Measurements from ENCODE around the gene BAHCC1. TPM values are rescaled to one million over a fixed set of nuclear protein-coding genes. Genes with fewer than 3 reads are reported as not detected.
A peak's percentile ranks its signal among the peaks of the same experiment; 100 is the strongest.

Gene BAHCC1
- total RNA-seq, 2 donors from 2014 or later = 5.8 to 12.7 TPM

DNA sequence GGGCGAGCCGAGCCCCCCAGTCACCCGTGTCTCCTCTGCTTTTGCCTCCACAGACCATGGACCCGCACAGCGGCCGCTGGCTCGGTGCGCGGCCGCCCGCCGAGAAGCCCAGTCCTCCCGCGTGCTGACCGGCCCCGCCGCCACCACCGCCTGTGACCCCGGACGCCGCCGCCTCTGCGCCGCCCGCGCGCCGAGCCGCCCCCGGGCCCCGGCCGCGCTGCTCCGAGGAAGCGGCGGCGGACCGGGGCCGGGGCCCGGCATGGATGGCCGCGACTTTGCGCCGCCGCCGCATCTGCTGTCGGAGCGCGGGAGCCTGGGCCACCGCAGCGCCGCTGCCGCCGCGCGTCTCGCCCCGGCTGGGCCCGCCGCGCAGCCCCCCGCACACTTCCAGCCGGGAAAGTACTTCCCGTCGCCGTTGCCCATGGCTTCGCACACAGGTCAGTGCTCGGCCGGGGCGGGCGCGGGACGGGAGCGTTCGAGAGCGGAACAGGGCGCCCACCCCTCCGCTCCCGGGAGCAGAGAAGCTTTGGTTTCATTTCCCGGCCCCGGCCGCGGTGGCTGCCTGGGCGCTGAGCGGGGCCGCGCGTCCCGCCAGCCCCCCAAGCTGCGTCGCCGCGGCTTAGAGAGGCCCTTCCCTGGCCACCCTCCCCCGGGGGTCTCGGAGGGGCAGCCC, 4.4 kb downstream of the BAHCC1 start:
- Histone ChIP-seq H3K36me3 (no peaks in the 10 kb centered on the region), H3K27me3 (no peaks in the 10 kb centered on the region), H3K9me3 (no peaks in the 10 kb centered on the region), H3K4me1 (peaks cover under 1 to 55% of the 10 kb centered on the region in 2 donors), H3K4me3 (peak overlapping the region; percentile 54 to 77), H3K27ac (peak overlapping the region; percentile 95 to 98)
- no peak for DNase-seq (ENCODE audit: low spot score)
- TF ChIP-seq, protein P1, sequence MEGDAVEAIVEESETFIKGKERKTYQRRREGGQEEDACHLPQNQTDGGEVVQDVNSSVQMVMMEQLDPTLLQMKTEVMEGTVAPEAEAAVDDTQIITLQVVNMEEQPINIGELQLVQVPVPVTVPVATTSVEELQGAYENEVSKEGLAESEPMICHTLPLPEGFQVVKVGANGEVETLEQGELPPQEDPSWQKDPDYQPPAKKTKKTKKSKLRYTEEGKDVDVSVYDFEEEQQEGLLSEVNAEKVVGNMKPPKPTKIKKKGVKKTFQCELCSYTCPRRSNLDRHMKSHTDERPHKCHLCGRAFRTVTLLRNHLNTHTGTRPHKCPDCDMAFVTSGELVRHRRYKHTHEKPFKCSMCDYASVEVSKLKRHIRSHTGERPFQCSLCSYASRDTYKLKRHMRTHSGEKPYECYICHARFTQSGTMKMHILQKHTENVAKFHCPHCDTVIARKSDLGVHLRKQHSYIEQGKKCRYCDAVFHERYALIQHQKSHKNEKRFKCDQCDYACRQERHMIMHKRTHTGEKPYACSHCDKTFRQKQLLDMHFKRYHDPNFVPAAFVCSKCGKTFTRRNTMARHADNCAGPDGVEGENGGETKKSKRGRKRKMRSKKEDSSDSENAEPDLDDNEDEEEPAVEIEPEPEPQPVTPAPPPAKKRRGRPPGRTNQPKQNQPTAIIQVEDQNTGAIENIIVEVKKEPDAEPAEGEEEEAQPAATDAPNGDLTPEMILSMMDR (IDR thresholded peaks at IDR 0.05) = no peak

DNA sequence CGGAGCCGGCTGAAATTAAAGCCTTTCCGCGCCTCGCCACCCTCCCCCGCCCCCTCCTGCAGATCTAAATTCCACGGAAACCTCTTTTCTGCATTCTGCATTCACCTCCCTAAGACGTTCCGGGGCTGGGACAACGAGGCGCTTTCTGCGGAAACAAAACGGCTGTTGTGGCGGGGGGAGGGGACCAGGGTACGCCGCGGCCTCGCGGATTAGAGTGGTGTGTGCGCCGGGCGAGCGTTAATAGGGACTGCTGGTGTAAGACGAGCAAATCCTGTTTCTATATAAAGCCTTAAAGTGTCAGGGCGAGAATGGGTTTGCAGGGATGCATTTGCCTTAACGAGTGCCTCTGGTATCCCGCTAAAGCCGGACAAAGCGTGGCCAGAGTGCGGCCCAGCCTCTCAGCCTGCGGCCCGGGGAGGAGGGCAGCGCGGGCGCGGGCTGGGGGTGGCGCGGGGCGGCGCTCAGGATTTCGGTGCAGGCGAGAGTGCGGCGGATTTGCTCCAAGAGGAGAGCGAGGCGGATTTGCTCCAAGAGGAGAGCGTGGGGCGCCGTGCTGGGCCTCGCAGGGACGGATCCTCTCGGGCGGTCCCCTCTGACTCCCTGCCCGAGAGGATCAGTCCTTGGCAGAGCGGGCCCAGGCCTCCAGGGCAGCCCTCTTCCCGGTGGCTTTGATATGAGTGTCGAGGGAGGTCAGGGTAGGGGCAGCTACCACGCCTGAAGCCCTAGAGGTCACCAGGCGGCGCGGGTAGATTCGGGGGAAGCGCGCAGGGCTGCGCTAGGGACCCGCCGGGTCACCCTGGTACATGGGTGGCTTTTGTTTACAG, 5.1 kb downstream of the BAHCC1 start:
- H3K36me3 ChIP-seq = no peaks in the 10 kb centered on the region

DNA sequence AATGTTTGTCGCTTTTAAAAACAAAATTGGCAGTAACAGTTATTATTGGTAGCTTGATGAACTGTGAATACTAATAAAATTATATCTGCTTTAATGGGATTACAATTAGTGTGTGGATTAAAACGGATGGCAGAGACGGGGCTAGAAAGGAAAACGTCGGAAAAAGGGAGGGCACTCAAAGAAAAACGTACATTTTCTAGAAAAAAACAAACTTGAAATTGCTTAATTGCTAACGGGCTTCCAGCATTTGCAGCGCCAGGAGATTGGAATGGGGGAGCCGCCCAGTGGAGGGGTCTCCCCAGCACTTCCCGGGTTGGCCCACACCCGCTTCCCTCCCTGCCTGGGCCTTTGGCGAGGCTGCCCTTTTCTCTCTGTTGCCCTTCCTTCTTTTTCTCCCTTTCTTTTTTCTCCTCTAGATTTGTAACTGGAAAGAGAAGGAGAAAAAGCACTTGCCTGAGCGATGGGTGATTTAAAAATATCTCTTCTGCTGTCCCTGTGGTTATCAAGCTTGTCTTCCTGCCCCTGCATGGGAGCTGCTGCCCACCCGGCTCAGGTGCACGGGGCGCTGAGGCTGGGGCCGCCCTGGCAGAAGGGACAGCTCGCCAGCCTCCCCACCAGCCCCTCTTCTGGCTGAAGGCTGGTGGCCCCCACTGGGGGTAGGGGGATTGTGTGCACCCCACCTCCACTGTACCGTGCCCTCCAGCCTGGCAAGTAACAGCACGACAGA, 5.9 kb downstream of the BAHCC1 start:
- DNase-seq (ENCODE audit: low spot score) = no peak
- TF ChIP-seq, protein P1 (IDR thresholded peaks at IDR 0.05) = no peak
- no peaks in the 10 kb centered on the region for H3K9me3 ChIP-seq
- peaks cover 6 to 66% of the 10 kb centered on the region in 2 donors for H3K4me1 ChIP-seq
- H3K36me3 ChIP-seq = no peaks in the 10 kb centered on the region
- peak overlapping the region in 1 of 2 donors; percentile 77 for H3K4me3 ChIP-seq
- peak overlapping the region; percentile 95 to 98 for H3K27ac ChIP-seq
- H3K27me3 ChIP-seq = no peaks in the 10 kb centered on the region

More for the DNA sequence above, 5.1 kb downstream of the BAHCC1 start:
- Histone ChIP-seq H3K27ac (peak overlapping the region; percentile 95 to 98), H3K4me1 (peaks cover 6 to 58% of the 10 kb centered on the region in 2 donors), H3K4me3 (peak overlapping the region; percentile 54 to 77), H3K9me3 (no peaks in the 10 kb centered on the region), H3K27me3 (no peaks in the 10 kb centered on the region)
- TF ChIP-seq, protein P1 (IDR thresholded peaks at IDR 0.05) = no peak
- DNase-seq (ENCODE audit: low spot score) = no peak

DNA sequence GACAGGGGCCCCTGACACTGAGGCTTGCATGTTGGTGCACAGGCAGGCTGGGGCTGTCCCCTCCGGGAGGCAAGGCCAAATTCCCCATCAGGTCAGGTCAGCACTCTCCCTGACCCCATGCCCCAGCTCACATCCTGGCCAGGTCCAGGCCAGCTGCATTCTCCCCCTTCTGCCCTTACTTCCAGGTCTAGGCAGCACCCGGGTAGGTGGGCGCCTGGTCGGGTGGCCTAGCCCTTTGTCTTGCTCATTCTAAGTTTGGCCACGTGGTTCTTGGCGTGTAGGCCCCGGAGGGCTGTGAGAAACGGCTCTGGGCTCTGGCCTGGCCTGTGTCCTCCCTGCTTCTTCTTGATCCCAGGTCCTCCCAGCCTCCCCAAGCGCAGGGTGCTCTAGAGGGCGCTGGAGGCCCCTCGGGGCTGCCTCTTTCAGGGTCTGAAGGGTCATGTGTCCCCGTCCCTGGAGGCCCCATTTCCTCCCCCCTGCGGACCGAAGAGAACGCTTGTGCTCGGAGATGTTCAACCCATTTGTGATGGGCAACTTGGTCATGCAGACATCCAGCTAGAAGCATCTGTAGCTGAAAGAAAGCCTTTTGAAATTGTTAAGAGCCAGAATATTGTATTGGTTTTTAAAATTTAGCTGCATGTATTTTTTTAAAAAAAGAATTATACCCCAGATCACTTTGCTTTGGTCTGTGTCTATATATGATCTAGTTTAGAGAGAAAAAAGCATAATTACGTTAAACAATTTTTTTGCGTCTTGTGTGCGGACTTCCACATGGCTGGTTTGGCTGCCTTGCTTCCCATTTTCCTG, 6.7 kb downstream of the BAHCC1 start:
- Histone ChIP-seq H3K27me3 (no peaks in the 10 kb centered on the region), H3K27ac (peak overlapping the region; percentile 95 to 98), H3K36me3 (no peaks in the 10 kb centered on the region), H3K4me3 (peak overlapping the region in 1 of 2 donors; percentile 77), H3K4me1 (peaks cover 6 to 73% of the 10 kb centered on the region in 2 donors), H3K9me3 (no peaks in the 10 kb centered on the region)
- no peak for DNase-seq (ENCODE audit: low spot score)
- TF ChIP-seq, protein P1 (IDR thresholded peaks at IDR 0.05) = peak in 1 of 2 donors; percentile 44

DNA sequence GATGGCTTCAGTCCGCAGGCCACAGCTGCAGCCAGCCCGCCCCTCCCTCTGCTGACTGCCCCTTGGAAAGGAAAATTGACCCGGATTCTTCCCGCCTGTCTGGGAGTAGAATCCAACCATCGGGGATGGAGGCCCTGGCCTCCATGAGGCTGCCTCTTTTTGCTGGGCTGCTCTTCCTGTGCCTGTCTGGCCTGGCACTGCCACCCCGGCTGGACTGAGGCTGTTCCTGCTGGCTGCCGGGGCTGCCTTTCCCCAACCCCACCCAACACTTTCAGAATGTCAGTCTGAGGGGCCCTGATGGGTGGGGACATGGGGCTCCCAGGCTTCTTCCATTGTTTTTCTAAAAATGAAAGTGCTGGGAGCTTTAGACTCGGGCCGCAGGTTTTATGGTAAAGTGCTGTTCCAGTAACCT, 7.3 kb downstream of the BAHCC1 start:
- H3K9me3 ChIP-seq = no peaks in the 10 kb centered on the region
- H3K36me3 ChIP-seq = no peaks in the 10 kb centered on the region
- peak overlapping the region; percentile 95 to 98 for H3K27ac ChIP-seq
- peaks cover 6 to 79% of the 10 kb centered on the region in 2 donors for H3K4me1 ChIP-seq
- peak overlapping the region in 1 of 2 donors; percentile 18 for H3K4me3 ChIP-seq
- TF ChIP-seq, protein P1 (IDR thresholded peaks at IDR 0.05) = no peak
- DNase-seq (ENCODE audit: low spot score) = no peak
- H3K27me3 ChIP-seq = no peaks in the 10 kb centered on the region
